Measurements from ENCODE around the gene EXOC3L1.

Gene EXOC3L1

DNA sequence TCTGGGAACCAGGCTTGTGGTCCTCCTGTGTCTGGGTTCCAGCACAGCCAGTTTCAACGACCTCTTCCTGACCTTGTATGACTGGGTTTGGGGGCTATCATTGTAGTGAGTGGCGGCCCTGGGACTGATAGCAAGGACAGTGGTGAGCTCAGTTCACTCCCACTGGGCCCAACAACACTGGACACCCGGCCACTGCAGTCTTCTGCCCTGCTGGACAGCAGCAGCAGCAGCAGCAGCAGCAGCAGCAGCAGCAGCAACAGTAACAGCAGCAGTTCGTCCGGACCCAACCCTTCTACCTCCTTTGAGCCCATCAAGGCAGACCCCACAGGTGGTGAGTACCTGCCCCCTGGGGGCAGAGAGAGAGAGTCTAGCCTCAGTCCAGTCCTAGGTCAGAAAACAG is 5.7 kb upstream of the EXOC3L1 start:
- DNase-seq, result no peak

DNA sequence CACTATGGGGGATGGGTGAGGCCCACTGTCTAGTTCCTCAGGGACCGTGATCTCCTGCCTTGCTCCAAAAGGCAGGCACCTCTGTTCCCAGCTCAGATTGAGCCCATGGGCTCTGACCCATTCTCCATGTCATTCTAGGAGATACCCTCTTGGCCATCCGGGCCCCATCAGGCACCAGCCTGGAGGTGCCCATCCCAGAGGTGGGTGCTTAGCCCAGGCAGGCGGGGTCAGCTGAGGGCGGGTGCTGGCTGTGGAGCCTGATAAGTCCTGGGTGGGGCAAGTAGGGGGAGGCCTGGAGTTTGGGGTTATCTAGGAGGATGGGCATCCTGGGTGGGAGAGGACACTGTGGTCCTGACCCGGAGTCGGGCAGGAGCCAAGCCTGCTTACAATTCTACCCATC is 4.3 kb upstream of the EXOC3L1 start:
- no peak for DNase-seq

DNA sequence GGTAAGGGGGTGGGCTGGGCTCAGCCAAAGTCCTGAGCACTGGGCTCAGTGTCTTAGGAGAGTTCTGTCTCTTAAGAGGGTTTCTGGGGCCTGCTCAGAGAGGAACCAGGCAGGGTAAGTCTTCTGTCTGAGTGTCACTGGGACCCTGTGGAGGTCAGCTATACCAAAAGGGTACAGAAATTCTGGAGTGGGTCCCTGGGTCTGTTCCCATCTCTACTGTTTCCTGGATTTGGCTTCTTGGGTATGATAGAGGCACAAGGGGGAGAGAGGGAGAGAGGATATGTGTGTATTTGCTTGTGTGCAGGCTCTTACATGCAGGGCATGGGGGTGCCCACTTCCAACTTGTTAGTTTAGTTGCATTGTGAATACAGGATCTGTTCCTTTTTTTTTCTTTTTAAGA is 3.6 kb upstream of the EXOC3L1 start:
- no peak for DNase-seq

DNA sequence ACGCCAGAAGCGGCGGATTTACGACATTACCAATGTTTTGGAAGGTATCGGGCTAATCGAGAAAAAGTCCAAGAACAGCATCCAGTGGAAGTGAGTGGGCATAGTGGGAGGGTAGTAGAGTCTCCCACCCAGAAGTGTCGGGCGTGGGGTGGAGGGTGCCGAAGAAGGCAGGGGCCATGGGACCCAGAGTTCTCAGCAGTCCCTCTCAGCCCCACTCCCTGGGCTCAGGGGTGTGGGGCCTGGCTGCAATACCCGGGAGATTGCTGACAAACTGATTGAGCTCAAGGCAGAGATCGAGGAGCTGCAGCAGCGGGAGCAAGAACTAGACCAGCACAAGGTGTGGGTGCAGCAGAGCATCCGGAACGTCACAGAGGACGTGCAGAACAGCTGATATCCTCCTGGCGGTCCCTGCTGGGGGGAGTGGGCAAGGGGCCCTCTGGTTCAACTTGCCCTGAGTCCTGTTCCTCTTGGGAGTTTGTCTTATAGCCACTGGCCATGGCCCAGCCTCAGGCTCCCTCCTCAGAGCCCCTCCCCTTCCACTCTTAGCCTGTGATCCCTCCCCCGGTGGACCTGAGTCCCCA is 2.9 kb upstream of the EXOC3L1 start:
- no peak for DNase-seq

DNA sequence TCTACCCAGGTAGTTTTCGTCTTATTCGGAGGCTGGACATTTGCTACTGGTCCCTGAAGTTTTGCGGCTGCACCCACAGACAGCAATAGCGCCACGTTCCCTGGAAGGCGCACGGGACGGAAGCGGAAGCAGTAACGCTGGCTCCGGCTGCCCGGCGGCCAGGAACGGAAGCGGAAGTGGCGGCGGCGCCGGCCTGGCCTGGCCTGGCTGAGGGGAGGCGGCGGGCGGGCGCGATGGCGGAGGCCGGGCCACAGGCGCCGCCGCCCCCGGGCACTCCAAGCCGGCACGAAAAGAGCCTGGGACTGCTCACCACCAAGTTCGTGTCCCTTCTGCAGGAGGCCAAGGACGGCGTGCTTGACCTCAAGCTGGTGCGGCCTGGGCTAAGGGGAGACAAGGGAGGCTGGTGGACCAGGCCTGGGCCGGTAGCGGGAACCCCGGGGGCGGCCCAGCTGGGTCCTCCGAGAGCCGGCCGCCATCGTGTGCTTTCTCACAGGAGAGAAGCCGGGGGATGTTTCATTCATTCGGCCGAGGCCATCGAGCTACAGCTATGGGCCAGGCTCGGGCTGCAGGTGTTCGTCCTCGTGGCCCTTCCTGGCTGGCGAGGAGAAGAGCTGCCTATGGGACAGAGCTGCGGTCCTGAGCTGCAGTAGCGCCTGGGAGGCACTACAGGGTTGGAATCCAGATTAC is 2.2 kb upstream of the EXOC3L1 start, which contains the start of gene E2F4:
E2F4 (plus strand) TSS at position 161 of the 687 bp plus-strand sequence; CDS start at position 234, 73 bp downstream.
- DNase-seq, result peak; percentile 47

DNA sequence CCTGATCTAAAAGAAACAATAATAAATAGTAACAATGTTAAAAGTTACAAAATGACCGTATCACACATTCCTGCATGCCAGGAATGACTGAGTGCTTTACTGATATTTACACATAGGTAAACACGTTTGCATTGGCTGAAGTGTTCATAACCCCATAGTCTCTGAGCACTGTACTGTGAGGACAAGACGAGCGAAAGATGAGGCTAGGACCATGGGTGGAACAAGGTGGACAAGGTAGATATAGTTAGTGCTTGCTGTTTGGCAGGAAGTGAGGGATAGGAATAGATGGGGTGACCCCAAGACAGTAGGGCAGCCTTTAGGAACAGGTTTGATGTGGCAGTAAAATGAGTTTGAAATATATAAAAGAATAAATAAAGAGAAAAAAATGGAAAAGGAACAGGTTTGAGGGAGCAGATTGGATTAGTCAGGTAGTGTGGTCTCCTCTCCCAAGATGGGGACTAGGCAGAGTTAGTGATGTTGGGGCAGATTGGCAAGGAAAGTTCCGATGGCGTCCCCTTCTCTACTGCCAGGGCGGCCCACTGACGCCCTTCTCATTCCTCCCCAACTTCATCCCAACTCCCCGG is 1.6 kb upstream of the EXOC3L1 start:
- DNase-seq, result no peak

DNA sequence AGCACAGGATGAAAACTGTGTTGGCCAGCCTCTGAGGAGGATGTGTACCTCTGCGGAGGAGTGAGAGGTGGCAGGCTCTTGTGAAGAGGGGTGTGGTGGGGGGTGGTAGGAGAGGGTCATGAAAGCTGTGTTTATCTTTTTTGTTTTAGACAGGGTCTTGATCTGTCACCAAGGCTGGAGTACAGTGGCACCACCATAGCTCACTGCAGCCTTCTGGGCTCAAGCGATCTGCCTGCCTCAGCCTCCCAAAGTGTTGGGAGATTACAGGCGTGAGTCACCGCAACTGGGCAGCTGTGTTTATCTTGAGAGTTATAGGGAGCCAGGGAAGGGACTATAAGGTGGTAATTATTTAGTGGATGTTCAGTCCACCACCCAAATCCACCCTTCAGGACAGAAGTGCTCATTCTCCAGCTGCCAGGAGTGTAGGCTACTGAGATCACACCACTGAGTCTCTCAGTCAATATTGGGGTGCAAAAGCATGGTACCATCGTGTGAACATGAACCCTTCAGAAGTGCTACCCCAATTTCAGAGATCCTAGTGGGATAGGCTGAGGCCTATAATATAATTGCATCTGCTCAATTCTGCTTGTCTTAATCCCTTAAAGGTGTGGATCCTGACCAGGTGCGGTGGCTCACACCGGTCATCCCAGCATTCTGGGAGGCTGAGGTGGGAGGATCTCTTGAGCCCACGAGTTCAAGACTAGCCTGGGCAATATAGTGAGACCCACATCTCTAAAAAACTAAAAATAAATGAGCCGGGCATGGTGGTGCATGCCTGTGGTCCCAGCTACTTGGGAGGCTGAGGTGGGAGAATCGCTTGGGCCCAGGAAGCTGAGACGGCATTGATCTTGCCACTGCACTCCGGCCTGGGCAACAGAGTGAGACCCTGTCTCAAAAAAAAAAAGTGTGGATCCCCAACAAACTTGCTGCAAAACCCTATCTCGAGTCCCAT is 788 bp upstream of the EXOC3L1 start:
- no peak for DNase-seq

DNA sequence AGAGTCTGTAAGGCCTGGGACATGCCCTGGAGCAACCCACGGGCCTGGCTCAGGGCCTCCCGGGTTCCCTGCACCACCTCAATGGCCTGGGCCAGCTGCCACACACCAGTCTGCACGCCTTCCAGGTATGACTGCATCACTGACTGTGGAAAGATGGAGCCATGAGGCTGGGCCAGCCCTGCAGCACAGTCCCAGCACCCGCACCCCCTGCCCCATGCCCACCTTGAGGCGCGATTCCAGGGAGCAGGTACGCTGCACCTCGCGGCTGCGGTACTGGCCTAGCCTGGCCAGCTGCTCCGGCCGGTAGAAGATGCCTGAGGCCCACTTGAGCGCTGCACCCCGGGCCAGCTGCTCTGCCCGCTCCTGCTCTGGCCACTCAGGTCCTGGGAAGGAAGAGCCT is 1.1 kb downstream of the EXOC3L1 start:
- no peak for DNase-seq

DNA sequence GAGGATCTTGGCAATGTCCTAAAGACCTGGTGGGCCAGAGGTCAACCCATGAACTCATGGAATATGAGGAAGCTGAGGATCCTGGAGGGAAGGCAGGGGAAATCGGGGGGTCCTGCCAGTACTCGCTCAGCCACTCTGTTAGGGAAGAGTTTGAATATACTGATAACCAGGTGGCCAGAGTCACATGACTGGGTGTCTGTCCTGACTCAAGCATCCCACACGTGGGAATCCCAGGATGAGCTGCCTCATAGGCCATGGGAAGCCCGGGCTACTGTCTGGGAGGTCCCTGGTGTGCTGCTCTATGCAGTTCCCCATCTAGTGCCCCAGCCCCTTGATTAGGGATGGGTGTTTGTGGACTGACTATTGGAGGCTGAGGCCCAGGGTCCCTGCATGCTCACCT is 1.6 kb downstream of the EXOC3L1 start:
- DNase-seq, result no peak

DNA sequence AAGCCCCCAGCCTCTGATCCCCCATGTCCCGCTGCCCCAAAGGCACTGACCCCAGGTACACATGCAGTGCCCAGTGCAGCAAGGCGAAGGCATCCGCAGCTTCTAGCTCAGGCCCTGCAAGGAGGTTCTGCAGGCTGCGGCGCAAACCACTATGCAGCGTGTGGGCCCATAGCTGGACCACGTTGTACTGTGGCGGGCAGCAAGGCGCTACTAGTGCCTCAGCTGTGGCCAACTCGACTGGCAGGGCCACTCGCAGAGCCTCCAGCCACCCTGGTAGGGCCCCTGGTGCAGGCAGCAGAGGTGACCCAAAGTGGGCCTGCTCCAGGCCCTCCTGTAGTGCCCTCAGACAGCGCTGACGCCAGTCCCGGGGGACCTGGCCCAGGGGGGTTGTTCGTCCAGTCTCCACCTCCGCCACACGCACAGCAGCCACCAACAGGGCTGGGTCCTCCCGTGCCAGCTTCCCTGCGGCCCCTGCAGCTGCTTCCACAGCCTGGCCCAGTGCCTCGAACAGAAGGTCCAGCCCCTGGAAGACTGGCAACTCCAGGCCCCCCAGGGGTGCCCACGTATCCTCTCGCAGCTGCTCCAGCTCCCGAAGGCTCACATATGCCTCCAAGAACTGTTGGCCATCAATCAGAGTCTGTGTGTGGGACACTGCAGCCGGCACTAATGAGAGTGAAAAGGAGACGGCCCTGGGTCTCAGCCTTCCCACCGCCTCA is 2.6 kb downstream of the EXOC3L1 start:
- DNase-seq, result no peak

DNA sequence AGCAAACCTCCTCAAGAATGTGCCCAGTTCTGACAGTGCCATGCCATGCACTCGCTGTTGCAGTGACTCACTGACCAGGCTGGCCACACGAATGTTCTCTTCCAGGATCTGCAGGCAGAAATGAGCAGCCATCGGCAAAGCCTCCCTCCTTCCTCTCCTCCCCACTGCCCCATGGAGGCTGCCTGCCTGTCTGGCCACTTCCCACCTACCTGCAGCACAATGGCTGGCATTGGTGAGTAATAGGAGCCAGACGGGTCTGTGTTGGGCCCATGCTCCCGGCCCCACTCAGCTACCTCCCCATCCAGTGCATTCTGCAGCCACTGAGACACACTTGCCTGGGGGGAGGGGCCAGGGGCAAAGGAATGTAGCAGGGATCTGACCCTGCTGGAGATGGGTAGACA is 3.4 kb downstream of the EXOC3L1 start:
- no peak for DNase-seq

DNA sequence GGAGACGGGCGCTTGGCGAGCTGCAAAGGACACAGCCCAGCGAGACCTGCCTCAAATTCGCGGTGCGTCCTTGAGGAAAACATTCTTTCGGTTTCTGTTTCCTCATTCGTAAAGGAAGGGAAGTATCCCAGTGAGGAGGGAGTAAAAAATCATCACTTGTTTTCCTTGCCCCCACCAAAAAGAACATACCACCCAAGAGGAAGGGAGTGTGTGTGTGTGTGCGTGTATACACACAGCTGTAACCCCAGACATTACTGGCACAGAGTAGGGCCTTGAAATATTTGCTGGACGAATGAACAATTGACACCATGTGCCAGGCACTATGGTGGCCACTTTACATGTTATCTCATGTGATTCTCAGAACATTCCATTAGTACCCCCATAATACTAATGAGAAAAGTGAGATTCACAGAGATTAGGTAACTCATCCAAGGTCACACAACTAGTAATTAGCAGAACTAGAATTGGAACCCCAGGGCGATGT is 4.2 kb downstream of the EXOC3L1 start:
- no peak for DNase-seq

DNA sequence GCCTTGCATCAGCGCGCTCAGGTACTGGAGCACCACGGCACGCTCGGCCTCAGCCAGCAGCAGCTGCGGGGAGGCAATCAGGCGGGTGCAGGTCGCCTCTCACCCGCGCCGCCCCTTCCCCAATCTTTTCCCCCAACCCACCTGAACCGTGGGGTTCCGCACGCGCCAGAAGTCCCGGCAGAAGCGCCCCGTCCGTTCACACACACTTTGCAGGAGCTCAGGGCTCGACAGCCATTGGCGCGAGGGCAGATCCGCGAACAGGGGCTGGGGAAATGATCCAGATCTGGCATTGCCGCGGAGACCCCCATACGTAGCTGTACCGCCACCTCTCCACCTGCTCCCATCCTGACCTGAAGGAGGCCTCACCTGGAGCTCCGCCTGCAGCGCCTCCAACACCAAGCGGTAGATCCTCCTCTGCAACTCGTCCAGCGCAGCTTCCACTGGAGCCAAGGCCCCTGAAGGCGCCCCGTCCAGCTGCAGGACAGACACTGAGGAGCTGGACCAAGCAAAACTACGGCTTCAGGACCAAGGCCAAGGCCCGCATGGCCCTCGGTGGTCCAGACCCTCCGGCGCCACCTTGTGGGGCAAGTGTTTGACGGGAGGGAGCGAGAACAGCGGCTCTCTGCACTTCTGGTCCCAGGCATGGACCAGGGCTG is 4.8 kb downstream of the EXOC3L1 start:
- DNase-seq, result no peak

DNA sequence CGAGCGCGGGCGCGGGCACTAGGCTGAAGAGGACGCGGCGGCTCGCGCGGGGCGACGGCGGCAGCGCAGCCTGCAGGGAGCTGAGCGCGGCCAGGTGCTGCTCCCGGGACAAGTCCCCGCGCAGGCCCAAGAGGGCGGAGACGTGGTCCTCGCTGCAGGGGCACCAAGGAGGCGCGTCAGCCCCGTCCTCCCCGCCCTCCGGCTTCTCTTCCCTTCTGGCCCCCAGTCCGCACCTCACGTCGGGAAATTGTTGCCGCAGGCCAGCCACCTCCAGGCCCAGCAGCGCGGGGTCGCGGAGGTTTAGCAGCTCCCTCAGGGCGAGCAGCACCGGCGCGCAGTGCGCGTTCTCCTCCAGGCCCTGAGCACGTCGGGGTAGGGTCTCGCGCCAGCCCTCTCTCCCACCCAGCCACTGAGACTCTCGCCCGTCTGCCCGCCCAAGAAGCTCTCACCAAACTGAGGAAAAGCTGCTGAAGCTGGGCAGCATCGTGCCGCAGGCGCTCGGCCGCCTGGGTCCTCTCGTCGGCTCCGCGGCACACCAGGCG is 5.4 kb downstream of the EXOC3L1 start:
- DNase-seq, result no peak

DNA sequence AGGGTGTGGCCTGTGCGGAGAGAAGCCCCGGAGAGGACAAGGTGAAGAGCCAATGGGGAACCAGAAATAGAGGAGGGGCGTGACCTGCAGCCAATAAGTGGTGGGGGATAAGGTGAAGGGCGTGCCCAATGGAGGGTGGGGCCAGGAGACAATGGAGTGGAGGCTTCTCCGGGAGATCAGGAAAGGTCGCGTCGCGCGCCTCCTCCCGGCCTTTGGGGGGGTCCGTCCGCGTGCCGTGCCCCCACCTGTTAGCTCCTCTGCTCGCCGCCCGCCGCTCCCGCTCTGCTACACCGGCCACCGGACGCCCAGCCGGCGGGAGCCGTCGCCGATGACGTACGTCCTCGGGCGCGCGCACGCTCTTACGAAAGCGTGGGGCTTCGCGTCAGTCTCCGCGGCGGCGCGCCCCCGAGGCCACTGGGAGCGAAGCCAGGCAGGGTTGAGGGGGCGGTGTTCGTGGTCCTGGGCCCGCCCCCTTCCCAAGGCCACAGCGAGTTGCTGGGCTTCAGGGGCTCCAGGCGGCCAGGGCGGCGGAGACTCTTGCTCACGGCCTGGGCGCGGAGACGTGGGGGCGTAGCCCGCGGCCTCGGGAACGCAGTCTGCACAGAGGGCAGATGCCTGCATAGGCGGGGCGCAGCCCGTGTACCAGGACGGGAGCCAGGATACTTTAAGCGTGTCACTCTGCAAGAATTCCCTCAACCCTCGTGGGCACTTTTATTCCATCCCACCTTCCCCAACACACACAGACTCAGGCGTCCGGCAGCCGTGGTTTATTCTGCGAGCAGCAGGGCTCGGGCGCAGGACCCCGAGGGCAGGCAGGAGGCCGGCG is 6.1 kb downstream of the EXOC3L1 start, which contains the start of gene MATCAP1:
MATCAP1 (minus strand) TSS at position 337 of the 826 bp plus-strand sequence. CDS start 3,353 bp downstream, outside the sequence.
- DNase-seq, result peak; percentile 97

DNA sequence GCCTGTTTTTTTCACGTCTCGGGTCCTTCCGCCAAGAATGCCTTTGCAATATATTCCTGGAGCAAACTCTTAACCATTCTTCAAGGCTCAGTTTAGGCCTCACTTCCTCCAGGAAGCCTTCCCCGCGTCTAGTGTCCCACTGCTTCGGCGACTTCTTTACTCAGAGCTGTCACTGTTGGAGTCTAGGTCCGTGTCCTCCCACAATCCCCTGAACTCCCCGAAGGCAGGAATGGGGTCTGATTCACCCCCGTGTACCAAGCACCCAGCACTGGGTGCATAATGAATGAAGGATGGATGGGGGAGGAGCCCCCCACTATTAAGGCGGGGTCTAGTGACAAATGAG is 6.7 kb downstream of the EXOC3L1 start:
- DNase-seq, result no peak

DNA sequence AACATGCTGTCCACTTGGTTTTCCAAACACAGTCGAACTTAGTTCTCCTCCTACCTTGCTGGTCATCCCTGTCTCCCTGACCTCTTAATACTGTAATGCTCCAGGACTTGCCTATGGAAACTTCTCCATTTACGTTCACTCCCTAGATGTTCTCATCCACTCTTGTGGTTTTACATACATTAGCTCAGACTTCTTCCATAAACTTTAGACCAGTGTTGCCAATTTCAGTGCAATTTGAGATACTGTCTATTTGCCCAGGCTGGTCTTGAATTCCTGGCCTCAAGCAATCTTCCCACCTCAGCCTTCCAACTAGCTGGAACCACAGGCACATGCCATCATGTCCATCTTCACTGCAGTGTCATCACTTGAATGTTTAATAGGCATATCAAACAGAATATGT is 7.6 kb downstream of the EXOC3L1 start:
- DNase-seq, result no peak

DNA sequence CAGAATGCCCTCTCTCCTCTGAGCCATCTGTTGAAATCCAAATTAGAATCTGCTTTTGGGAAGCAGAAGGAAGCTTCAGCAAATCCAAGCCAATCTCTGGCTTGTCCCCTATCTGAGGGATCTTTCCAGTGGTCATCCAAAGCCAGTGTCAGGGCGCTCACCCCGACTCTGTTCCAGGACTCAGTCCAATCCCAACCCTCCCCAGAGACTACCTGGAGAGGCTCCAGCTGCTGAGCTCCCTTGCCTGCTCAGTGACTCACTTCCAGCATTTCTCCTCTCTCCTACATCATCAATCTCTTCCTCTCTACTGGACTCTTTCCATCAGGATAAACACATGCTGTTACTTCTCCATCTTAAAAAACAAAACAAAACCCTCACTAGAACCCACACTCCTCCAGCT is 8.6 kb downstream of the EXOC3L1 start:
- DNase-seq, result no peak

DNA sequence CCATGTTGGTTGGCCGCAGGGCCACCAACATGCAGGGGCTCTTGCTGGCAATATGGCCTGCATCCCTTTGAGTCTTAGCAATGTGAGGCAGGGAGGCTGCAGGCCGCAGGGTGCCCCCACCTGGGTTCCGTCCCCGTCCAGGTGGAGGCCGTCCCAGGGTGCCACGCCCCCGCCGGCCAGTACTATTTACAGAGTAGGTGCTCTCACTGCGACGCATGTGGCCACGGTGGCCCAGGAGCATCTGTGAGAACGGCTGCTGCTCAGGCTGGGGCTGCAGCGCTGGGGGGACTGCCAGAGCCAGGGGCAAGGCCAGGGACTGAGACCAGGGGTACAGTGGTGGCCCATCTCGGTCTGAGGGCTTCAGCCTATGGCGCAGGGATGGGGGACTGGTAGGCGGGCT is 9.8 kb downstream of the EXOC3L1 start:
- DNase-seq, result no peak

DNA sequence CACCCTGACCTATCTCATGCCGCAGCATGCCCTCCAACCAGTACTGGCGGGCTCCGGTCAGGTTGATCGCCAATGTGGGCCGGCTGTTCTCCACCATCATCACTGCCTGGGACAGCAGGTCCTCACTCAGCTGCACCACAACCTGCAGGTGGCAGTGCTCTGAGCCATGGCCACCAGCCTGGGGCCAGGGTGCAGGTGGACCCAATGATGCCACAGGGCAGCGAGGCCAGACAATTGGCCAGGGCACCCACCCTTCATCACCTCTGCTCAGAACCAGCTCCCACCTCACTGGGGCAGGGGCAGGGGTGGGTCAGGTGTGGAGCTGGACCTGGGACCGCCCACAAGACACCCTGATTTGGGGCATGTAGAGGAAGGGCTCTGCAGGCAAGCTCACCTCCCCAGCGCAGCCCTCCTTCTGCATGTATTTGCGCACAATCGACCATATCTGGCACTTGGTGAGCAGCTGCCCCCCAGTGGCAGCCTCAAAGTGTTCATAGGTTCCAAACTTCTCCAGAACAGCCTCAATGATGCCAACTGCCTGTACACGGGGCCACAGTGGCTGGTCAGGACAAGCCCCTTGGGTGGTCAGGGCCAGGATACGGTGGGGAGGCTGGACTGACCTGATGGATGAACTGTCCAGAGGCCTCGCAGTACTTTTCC is 10.4 kb downstream of the EXOC3L1 start:
- DNase-seq, result no peak
